Activated CD8-positive, alpha-beta T cell treated with anti-CD3 and anti-CD28 coated beads, Interleukin-2, amount 10 ng/mL, durations not matched to agents 7 days and 5 days (primary cell): ENCODE results near the gene FBXL7. TPM values are rescaled to one million over a fixed set of nuclear protein-coding genes. Genes with fewer than 3 reads are reported as not detected.

Experiments
- ATAC-seq: fragments of 150-1000 bp; cut with Tn5 transposase; one replicate; pipeline ENCODE4 v1.10.0; 2021; ENCODE audit warnings: moderate library complexity
- CTCF ChIA-PET: fragments of 350-600 bp; sonication (Branson Sonifier 250); formaldehyde crosslinking; loops from one replicate; lab custom pipeline; 2021; ENCODE audit warnings: antibody characterized with exemption; lab: Charles Lee
- POLR2A ChIA-PET: fragments of 350-600 bp; sonication (Branson Sonifier 250); formaldehyde crosslinking; loops from one replicate; lab custom pipeline; 2021; ENCODE audit warnings: antibody characterized with exemption; lab: Charles Lee
- DNase-seq: peaks from one replicate; pipeline ENCODE4 v3.0.0-alpha.2; 2020
- H3K27ac Mint-ChIP-seq: one replicate; pipeline ENCODE4 v1.8.0; 2021; ENCODE audit warnings: mild to moderate bottlenecking, mixed read lengths
- H3K27me3 Mint-ChIP-seq: one replicate; pipeline ENCODE4 v1.8.0; 2021; ENCODE audit warnings: low read depth, mixed read lengths
- H3K36me3 Mint-ChIP-seq: one replicate; pipeline ENCODE4 v1.8.0; 2021; ENCODE audit warnings: low read depth, mixed read lengths
- H3K4me1 Mint-ChIP-seq: one replicate; pipeline ENCODE4 v1.8.0; 2021; ENCODE audit warnings: low read depth, mixed read lengths
- H3K4me3 Mint-ChIP-seq: one replicate; pipeline ENCODE4 v1.8.0; 2021; ENCODE audit warnings: mild to moderate bottlenecking, mixed read lengths
- H3K9me3 Mint-ChIP-seq: one replicate; pipeline ENCODE4 v1.8.0; 2022; ENCODE audit warnings: mixed read lengths; ENCODE audit not compliant: insufficient read depth
- total RNA-seq, 2 experiments: library from RNA; stranded (reverse); gene quantifications; one replicate each; pipeline ENCODE4 v1.2.3, GENCODE V29; 2021

Gene FBXL7
- total RNA-seq, 2 experiments from 2014 or later: not detected

DNA sequence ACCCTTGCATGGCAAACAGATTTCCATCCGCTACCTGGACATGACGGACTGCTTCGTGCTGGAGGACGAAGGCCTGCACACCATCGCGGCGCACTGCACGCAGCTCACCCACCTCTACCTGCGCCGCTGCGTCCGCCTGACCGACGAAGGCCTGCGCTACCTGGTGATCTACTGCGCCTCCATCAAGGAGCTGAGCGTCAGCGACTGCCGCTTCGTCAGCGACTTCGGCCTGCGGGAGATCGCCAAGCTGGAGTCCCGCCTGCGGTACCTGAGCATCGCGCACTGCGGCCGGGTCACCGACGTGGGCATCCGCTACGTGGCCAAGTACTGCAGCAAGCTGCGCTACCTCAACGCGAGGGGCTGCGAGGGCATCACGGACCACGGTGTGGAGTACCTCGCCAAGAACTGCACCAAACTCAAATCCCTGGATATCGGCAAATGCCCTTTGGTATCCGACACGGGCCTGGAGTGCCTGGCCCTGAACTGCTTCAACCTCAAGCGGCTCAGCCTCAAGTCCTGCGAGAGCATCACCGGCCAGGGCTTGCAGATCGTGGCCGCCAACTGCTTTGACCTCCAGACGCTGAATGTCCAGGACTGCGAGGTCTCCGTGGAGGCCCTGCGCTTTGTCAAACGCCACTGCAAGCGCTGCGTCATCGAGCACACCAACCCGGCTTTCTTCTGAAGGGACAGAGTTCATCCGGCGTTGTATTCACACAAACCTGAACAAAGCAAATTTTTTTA is 436.7 kb downstream of the FBXL7 start:
- Mint-ChIP-seq H3K9me3 (peaks cover 10% of the 10 kb centered on the region), H3K27me3 (no peaks in the 10 kb centered on the region), H3K4me3 (no peak overlapping the region), H3K36me3 (no peaks in the 10 kb centered on the region), H3K27ac (no peak overlapping the region), H3K4me1 (no peaks in the 10 kb centered on the region)
- CTCF ChIA-PET: no interaction called here
- POLR2A ChIA-PET: no interaction called here
- ATAC-seq (no peak), DNase-seq (no peak)

DNA sequence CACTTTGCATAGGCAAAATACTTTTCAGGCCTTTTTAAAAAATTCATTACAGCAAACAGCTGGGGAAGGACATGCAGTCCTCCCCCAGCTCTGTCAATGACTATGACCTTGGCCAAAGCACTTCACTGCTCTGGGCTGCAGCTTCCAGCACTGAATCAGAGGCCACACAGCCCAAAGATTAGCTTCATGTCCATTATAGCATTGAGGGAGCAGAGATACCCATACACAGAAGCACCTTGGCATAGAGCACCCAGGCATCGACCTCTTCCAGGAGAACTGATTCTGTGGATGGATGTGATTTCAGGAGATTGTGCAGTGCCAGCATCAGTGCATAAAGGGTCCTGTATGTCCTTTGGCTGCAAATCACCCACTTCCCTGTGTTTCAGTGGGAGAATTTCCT is 437.7 kb downstream of the FBXL7 start:
- H3K27me3 Mint-ChIP-seq: no peaks in the 10 kb centered on the region
- ATAC-seq: no peak
- H3K9me3 Mint-ChIP-seq: peaks cover 9% of the 10 kb centered on the region
- no peak overlapping the region for H3K27ac Mint-ChIP-seq
- DNase-seq: no peak
- H3K4me1 Mint-ChIP-seq: no peaks in the 10 kb centered on the region
- H3K4me3 Mint-ChIP-seq: no peak overlapping the region
- CTCF ChIA-PET: no interaction called here
- H3K36me3 Mint-ChIP-seq: no peaks in the 10 kb centered on the region
- POLR2A ChIA-PET: no interaction called here

DNA sequence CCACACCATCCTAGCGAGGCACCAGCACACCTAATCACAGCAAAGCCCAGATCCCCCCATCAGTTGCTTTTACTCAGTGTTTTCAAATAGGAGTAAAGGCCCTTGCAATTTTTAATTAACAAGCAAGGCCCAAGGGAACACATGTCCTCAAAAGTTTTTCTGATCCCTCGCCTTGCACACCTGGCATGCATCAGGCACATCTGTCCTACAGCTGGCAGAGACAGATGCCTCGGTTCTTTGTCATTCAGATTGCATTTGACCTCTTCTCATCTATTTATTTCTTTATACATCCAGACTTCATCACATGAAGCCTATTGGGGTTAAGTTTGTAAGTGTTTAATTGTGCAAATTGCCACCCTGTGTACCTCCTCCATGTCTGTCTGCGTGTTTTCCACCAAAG is 438.2 kb downstream of the FBXL7 start:
- no peak overlapping the region for H3K27ac Mint-ChIP-seq
- peaks cover 4% of the 10 kb centered on the region for H3K9me3 Mint-ChIP-seq
- no peaks in the 10 kb centered on the region for H3K27me3 Mint-ChIP-seq
- no peaks in the 10 kb centered on the region for H3K36me3 Mint-ChIP-seq
- POLR2A ChIA-PET: no interaction called here
- DNase-seq: no peak
- CTCF ChIA-PET: no interaction called here
- no peak for ATAC-seq
- H3K4me3 Mint-ChIP-seq: no peak overlapping the region
- H3K4me1 Mint-ChIP-seq: no peaks in the 10 kb centered on the region

DNA sequence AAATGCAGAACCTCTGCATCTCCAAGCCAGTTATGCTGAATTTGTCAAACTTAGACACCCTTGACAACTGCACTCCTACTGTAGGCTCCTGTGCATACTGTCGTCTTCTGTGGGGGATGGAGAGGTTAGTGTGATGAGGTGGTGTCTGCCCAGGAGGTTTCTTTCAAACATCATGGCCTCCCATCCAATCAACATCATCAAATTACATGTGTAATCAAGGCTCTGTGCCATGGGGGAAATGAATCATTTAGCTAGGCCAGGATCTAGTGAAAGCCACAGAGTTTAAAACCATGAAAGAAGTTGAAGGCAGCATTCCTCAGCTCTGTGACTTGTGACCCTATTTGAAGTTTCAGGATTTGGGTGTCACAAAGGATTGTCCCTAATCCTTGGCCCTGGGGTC is 439.0 kb downstream of the FBXL7 start:
- no peak for ATAC-seq
- CTCF ChIA-PET: no interaction called here
- no peak overlapping the region for H3K4me3 Mint-ChIP-seq

DNA sequence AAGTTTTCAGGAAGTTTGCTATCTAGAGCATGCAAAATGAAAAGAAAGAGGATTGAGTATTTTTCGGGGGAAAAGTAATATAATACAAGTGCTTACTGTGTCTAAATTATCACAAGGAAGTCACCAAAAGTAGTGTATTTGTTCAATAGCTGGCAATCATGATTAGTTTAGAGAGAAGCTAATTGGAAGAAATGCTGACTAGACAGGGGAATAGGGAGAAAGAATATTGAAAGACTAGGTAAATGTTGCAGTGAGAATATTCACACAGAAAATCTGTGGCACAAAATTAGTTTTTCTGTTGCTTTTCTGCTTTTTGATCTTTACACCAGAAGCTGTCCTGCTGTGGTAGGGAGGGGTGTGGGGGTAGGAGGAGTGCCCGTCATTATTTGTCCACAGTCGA is 440.9 kb downstream of the FBXL7 start:
- no peaks in the 10 kb centered on the region for H3K4me1 Mint-ChIP-seq
- ChIA-PET CTCF (interaction anchor here (0.9 kb wide), 1 partner anchor 22 kb away, joined by 3 read pairs; no protein-coding TSS in a partner anchor), POLR2A (no interaction called here)
- ATAC-seq: no peak
- peaks cover 4% of the 10 kb centered on the region for H3K9me3 Mint-ChIP-seq
- no peaks in the 10 kb centered on the region for H3K36me3 Mint-ChIP-seq
- H3K27me3 Mint-ChIP-seq: no peaks in the 10 kb centered on the region
- no peak overlapping the region for H3K27ac Mint-ChIP-seq
- H3K4me3 Mint-ChIP-seq: no peak overlapping the region
- DNase-seq: no peak

More for the DNA sequence above, 439.0 kb downstream of the FBXL7 start:
- Mint-ChIP-seq H3K27ac (no peak overlapping the region), H3K9me3 (peaks cover 4% of the 10 kb centered on the region), H3K36me3 (no peaks in the 10 kb centered on the region), H3K27me3 (no peaks in the 10 kb centered on the region), H3K4me1 (no peaks in the 10 kb centered on the region)
- no peak for DNase-seq
- POLR2A ChIA-PET: interaction anchor here (0.6 kb wide), 1 partner anchor 591 kb away, joined by 3 read pairs; no protein-coding TSS in a partner anchor

DNA sequence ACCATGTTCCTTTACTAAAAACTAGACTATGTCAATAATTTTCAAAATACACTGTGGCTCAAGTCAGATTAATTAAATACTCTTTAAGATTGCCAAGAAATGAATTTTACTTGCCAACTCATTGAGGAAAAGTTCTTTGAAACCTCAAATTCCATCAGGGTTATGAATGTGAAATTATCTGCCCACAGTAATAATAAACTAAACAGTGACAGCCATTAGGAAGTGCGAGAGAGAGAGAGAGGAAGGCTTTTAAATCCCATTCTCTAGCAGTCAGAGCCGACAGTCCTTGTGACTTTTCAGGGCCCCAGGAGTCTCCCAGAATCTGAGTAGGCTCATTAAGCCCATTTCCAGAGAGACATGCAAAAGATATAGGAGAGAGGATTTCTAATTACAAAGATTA is 443.5 kb downstream of the FBXL7 start:
- H3K27me3 Mint-ChIP-seq: no peaks in the 10 kb centered on the region
- H3K36me3 Mint-ChIP-seq: no peaks in the 10 kb centered on the region
- ATAC-seq: no peak
- ChIA-PET CTCF (no interaction called here), POLR2A (no interaction called here)
- H3K9me3 Mint-ChIP-seq: no peaks in the 10 kb centered on the region
- H3K4me1 Mint-ChIP-seq: no peaks in the 10 kb centered on the region
- H3K4me3 Mint-ChIP-seq: no peak overlapping the region
- H3K27ac Mint-ChIP-seq: no peak overlapping the region
- no peak for DNase-seq

DNA sequence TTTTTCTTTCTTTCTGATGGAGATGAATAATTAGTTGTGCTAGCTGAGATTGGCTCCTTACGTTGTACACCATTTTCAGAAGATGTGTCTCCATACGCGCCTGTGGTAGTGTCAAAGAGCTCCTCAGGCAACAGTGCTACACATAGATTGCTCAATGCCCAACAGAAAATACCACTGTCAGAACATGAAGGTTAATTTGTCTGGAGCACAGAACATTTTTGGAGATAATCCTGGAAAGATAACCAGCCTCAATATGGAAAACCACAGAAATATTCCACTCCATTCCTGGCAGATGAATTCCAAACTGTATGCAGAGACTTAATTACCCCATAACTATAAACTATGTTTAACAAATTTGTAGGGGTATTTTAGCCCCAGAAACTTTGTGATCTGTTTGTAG is 446.0 kb downstream of the FBXL7 start:
- ChIA-PET CTCF (no interaction called here), POLR2A (no interaction called here)
- Mint-ChIP-seq H3K4me3 (no peak overlapping the region), H3K9me3 (peaks cover 3% of the 10 kb centered on the region), H3K36me3 (no peaks in the 10 kb centered on the region), H3K27ac (no peak overlapping the region), H3K4me1 (no peaks in the 10 kb centered on the region), H3K27me3 (no peaks in the 10 kb centered on the region)
- ATAC-seq: no peak
- DNase-seq: no peak

DNA sequence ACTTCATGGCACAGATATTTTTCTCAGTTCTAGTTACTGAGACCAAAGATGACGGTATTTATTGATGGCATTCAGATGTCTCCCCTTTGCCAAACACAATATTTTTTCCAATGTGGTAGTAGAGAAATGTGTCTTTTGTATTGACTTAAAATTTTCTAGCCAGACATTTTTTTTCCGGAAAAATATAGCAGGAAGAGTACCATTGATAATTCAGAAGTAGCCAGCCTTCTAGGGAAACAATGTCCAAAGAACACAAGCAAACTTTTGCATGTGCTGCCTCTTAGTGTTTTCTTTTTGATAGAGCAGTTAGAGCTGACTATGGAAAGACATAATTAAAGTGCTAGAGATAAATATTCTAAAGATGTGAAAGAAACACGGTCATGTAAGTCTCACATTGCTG is 448.2 kb downstream of the FBXL7 start:
- H3K4me3 Mint-ChIP-seq: no peak overlapping the region
- ATAC-seq (no peak), DNase-seq (no peak)
- CTCF ChIA-PET: no interaction called here
- no peaks in the 10 kb centered on the region for H3K4me1 Mint-ChIP-seq
- POLR2A ChIA-PET: no interaction called here
- H3K27ac Mint-ChIP-seq: no peak overlapping the region
- H3K36me3 Mint-ChIP-seq: no peaks in the 10 kb centered on the region
- no peaks in the 10 kb centered on the region for H3K27me3 Mint-ChIP-seq
- peaks cover 3% of the 10 kb centered on the region for H3K9me3 Mint-ChIP-seq

DNA sequence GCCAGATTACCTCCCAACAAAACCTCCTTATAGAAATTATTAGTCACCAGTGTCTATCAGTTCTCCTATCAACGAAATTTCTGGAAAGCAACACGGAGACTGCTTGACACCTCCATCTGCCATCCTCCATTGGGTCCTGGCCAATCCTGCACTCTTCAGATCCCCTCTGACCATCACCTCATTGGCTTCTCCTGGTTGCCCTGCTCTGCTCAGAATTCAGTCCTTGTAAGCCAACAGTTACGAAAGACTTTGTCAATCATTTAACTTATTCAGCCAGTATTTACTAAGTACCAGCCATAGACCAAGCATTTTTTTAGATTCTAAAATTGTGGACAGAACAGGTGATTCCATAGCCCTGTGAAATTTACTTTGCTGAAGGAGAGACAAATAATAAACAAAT is 451.1 kb downstream of the FBXL7 start:
- POLR2A ChIA-PET: no interaction called here
- Mint-ChIP-seq H3K4me3 (no peak overlapping the region), H3K4me1 (no peaks in the 10 kb centered on the region), H3K9me3 (peaks cover 3% of the 10 kb centered on the region), H3K36me3 (no peaks in the 10 kb centered on the region), H3K27ac (no peak overlapping the region), H3K27me3 (no peaks in the 10 kb centered on the region)
- DNase-seq (no peak), ATAC-seq (no peak)
- CTCF ChIA-PET: no interaction called here

DNA sequence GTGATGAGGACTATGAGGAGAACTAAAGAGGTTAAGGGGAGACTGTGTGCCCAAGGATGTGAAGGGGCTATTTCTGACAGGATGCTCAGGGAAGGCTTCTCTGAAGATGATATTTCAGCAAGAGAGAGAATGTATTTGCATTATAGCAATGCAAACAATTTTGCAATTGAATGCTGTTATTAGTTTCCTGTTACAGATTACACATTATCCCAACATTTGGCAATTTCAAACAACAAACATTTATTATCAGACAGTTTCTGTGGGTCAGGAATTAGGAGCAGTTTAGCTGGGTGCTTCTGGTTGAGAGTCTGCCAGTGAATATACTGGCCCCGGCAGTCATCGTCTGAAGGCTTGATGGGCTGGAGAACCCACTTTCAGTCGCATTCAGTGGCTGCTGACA is 451.6 kb downstream of the FBXL7 start:
- CTCF ChIA-PET: no interaction called here
- ATAC-seq (no peak), DNase-seq (no peak)
- Mint-ChIP-seq H3K27me3 (no peaks in the 10 kb centered on the region), H3K4me1 (no peaks in the 10 kb centered on the region), H3K4me3 (no peak overlapping the region), H3K27ac (no peak overlapping the region), H3K36me3 (no peaks in the 10 kb centered on the region), H3K9me3 (peaks cover 3% of the 10 kb centered on the region)
- POLR2A ChIA-PET: no interaction called here

DNA sequence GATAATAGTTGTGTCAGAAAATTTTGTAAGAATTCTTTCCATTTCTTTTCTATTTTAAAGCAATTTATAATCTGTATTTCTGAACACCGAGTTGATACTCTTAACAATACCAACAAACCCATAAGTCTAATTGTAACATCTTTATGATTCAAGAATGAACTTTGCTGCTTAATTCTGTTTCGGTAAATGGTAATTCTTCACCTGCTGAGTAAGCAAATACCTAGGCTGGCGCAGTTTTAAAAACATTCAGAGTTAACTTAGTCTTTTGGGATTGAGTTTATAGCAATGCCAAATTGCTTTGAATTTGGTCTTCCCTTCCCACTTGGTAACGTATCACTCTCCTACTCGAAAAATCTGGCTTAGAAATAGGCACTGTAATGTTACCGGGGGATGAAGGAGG is 456.6 kb downstream of the FBXL7 start:
- ATAC-seq: no peak
- DNase-seq: no peak
- Mint-ChIP-seq H3K27ac (no peak overlapping the region), H3K36me3 (no peaks in the 10 kb centered on the region), H3K9me3 (no peaks in the 10 kb centered on the region), H3K4me1 (no peaks in the 10 kb centered on the region), H3K27me3 (no peaks in the 10 kb centered on the region), H3K4me3 (no peak overlapping the region)
- ChIA-PET CTCF (no interaction called here), POLR2A (no interaction called here)

DNA sequence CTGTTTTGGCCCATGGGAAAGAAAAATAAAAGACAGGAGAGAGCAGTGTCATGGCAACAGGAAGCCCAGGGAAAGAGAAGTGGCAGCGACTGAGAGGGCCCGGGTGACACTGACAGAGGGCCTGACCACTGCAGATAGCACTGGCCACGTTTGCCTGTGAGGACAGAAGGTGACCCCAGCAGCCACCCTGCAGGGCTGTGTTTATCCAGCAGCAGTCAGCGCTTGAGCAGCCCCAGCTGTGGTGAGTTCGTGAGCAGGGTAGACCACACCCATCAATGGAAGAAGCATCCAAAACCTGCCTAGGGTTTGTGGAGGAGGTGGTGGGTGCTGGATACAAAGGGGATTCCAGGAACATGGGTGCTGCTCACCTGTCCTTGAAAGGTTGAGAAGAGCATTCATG is 457.1 kb downstream of the FBXL7 start:
- ATAC-seq (no peak), DNase-seq (no peak)
- no peak overlapping the region for H3K27ac Mint-ChIP-seq
- no peak overlapping the region for H3K4me3 Mint-ChIP-seq
- H3K9me3 Mint-ChIP-seq: no peaks in the 10 kb centered on the region
- H3K27me3 Mint-ChIP-seq: no peaks in the 10 kb centered on the region
- ChIA-PET POLR2A (no interaction called here), CTCF (no interaction called here)
- H3K4me1 Mint-ChIP-seq: no peaks in the 10 kb centered on the region
- no peaks in the 10 kb centered on the region for H3K36me3 Mint-ChIP-seq
